Esophagus muscularis mucosa (tissue), 3 donors: ENCODE results near the gene GTPBP6.

Source experiments
- POLR2A ChIP-seq: fragments of 450-650 bp; IDR thresholded peaks from one replicate; pipeline ENCODE4 v1.6.1; 2017; ENCODE audit warnings: antibody characterized with exemption, moderate library complexity, mild to moderate bottlenecking, low read depth
- POLR2AphosphoS5 ChIP-seq, 2 donors: sonication (generic); formaldehyde crosslinking; IDR thresholded peaks; one replicate each; pipeline ENCODE4 v1.6.1; 2017; ENCODE audit warnings: antibody characterized with exemption in 2 of 2
- TF ChIP-seq, protein P1 (sequence below), 3 experiments: fragments of 200-600 bp in 2 of 3; fragments of 450-650 bp in 1 of 3; sonication (generic) in 2 of 3; IDR thresholded peaks; one replicate each; pipeline ENCODE4 v1.5.1; 2017 to 2019; ENCODE audit warnings: antibody characterized with exemption in 3 of 3, mild to moderate bottlenecking in 2 of 3, moderate library complexity in 1 of 3

GRCh38 chrX:334971-335757, 16.6 kb upstream of the GTPBP6 start:
- TF ChIP-seq, protein P1, sequence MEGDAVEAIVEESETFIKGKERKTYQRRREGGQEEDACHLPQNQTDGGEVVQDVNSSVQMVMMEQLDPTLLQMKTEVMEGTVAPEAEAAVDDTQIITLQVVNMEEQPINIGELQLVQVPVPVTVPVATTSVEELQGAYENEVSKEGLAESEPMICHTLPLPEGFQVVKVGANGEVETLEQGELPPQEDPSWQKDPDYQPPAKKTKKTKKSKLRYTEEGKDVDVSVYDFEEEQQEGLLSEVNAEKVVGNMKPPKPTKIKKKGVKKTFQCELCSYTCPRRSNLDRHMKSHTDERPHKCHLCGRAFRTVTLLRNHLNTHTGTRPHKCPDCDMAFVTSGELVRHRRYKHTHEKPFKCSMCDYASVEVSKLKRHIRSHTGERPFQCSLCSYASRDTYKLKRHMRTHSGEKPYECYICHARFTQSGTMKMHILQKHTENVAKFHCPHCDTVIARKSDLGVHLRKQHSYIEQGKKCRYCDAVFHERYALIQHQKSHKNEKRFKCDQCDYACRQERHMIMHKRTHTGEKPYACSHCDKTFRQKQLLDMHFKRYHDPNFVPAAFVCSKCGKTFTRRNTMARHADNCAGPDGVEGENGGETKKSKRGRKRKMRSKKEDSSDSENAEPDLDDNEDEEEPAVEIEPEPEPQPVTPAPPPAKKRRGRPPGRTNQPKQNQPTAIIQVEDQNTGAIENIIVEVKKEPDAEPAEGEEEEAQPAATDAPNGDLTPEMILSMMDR (IDR thresholded peaks at IDR 0.05), result no peak
- TF ChIP-seq POLR2AphosphoS5 (IDR thresholded peaks at IDR 0.05) (no peak), POLR2A (no peak)
